HG02885 (cell line): ENCODE measurements around the gene ZNG1A.
"Not testable (repeated sequence)": the region's sequence is repeated elsewhere in the genome, so short reads cannot be mapped to it uniquely, and the experiment has no call there.

ENCODE experiments used
- ATAC-seq: cut with Tn5 transposase; IDR thresholded peaks from one replicate; pipeline ENCODE4 v1.9.1; 2021; ENCODE audit warnings: mild to moderate bottlenecking; ENCODE audit not compliant: unreplicated experiment, poor library complexity

ZNG1A gene

DNA sequence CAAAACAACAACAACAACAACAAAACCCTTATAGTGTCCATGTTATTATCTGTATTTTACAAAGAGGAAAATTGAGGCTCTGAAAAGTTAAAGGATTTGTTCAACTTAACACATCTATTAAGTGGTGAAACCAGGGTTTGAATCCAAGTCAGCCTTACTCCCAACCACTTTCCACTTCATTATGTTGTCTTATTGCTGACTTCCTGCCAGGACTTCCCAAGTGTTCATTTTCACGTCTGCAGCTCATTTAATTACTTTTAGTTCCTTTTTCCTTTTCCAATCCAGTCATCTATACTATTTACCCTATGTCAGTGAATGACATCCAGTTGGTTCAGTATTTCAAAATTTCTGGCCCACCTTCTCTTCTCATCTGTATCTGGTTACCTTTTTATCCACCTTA lies 20.7 kb upstream of the ZNG1A start:
- ATAC-seq, result not testable (repeated sequence)

DNA sequence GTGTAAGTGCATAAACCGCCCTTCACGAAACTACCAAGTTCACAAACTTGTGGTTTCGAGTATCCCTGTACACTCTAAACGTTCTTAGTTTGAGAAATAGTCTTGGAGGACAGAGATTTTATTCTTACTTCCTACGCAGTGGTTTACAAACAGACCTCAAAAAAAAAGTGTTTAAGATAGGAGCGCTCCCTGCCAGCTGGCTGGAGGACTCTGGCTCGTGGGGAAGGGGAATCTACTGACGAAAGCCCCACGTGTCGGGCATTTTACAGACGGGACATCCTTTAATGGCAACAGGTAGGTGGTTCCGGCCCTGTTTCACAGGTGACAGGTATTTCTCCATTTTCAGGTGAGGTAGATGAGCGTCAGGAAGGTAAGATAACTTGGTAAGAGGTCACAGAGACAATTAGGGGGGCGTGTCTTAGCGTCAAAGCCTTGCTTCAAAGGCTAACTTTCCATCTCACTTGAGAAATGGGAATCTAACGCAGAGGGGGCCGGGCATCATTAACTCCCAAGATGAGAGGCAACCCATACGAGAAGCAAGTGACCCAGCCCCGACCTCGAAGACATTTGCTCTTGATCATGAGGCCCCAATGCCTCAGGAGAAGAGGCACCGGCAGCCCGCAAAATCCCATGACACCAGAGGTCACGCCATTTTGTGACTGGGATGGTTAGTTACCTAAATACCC lies 573 bp downstream of the ZNG1A start:
- ATAC-seq, result not testable (repeated sequence)

DNA sequence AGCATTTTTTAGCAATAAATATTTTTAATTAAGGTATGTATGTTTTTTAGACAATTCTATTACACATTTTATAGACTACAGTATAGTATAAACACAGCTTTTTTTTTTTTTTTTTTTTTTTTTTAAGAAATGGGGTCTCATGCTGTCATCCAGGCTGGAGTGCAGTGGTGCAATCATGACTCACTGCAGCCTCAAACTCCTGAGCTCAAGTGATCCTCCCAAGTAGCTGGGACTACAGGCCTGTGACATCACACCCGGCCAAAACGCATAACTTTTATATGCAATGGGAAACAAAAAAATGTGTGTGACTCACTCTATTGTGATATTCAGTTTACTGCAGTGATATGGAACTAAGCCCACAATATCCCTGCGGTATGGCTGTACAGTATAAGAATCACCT lies 9.1 kb downstream of the ZNG1A start:
- ATAC-seq, result not testable (repeated sequence)

DNA sequence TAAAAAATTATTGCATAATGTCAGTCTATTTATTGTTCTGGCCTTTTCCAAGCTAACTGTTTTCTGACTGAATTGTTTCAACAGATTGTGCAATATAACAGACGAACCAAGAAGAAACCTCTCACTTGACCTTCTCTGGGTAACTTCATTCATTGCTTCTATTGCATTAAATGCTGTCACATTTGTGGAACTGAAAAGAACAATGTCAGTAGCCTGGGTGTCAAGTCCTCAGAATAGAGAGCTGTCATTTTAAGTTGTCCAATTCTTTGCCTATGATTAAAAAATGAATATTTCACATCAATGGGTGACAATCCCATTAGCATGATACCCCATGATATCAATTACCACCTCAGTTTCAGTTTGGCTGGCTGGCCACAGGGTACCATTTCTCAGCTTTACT lies 19.0 kb downstream of the ZNG1A start:
- not testable (repeated sequence) for ATAC-seq

DNA sequence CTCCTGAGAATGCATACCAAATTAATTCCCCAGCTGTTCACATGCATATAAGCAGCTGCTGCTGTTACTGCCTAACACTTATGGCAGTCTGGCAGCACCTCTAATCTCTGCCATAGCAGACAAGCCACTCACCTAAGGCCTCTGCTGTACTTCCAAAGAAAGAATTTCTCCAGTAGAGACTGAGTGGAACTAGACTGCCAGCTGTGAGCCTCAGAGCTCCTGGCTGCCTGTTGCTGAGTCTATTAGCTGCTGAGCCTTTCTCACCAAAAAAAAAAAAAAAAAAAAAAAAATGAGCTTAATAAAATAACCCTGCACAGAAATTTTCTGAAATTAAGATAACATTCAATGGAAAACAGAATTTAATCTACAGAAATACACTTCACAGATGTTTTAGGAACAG lies 27.7 kb downstream of the ZNG1A start:
- ATAC-seq, result not testable (repeated sequence)

GRCh38 chr9:139880-140279 lies 39.0 kb downstream of the ZNG1A start:
- ATAC-seq, result not testable (repeated sequence)

- not testable (repeated sequence) for ATAC-seq
These were observed 60.8 kb downstream of the ZNG1A start, which contains the start of gene FOXD4 for GRCh38 chr9:117995-118467. TSS of gene FOXD4 (minus strand) at chr9:118417. CDS start at chr9:118119, 298 bp downstream.

- not testable (repeated sequence) for ATAC-seq
These were observed 61.5 kb downstream of the ZNG1A start for GRCh38 chr9:117144-117994.

GRCh38 chr9:116239-117077 lies 62.4 kb downstream of the ZNG1A start:
- not testable (repeated sequence) for ATAC-seq

- ATAC-seq, result not testable (repeated sequence)
These were observed 63.8 kb downstream of the ZNG1A start for GRCh38 chr9:115118-115451.

DNA sequence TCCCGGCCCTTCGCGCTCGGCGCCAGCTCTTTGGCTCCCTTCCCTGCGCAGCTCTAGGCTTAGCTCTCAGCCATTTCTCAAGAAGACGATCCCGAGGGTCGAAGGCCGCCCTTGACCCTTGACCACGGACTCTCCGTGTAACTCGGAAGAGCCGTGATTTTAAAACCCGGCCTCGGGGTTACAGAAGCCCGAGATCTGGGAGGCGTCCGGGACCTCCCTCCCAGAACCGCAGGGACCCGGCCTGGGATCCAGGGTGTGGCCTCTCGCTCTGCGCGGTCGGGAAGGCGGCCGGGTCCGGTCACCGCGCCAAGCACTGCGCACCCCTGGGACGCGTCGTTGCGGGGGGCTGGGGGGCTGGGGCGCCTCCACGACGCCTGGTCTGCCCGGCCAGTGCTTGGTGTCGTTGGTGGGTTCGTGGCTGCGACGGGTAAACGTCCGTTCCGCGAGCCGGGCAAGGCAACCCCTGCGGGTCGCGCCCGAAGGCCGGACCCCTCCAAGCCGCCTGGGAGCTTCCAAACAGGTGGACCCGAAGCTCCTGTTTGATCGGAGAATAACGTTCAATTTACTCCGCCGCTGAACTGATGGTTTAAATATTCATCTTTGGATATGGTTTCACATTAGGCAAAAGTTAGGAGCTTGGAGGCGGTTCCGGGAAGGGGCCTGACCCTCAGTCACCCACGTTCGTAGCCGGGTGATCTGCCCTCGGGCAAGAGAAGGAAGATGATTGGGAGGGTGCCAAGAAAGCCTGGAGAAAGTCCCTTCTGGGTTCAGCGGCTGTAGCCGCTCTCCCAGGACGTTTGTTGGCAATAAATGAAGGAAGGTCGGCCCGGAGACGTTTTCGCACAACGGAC lies 64.4 kb downstream of the ZNG1A start:
- peak; percentile 10 for ATAC-seq

DNA sequence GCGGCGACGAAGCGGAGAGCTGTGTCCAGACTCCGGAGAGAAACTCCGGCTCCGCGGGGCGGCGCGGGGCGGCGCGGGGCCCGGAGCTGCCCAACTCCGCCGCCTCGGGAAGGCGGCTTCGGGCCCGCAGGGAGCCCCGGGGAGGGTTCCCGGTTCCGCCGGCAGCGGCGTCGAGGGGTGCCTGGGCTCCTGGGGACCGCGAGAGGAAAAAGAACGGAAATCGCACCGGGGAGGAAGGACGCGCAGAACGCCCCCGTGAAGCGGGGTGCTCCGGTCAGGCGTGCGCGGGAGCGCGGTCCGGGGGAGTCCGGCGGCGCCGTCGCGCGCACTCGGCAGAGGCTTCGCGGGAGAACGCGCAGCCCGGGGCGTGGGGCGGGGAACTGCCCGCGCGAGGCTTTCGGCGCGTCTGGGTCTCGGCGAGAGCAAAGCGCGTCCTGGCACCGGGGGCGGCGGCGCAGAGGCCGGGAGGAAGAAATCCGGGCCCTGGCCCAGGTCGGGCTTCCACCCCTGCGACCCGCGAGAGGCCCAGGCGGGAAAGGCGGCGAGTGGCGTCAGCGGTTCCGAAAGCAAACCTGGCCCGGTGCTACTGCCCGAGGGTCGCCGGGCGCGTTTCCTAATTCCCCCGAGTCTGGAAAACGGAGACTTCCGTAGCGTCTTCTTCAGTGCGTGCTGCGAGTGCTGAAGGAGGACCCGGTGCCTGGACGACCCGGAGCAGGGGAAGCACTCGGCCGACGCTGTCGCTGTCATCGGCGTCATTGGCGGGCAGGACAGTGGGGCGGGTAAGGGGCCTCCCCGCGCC lies 65.2 kb downstream of the ZNG1A start:
- peak; percentile 73 for ATAC-seq

GRCh38 chr9:112589-113467 lies 66.0 kb downstream of the ZNG1A start:
- ATAC-seq, result peak; percentile 15

DNA sequence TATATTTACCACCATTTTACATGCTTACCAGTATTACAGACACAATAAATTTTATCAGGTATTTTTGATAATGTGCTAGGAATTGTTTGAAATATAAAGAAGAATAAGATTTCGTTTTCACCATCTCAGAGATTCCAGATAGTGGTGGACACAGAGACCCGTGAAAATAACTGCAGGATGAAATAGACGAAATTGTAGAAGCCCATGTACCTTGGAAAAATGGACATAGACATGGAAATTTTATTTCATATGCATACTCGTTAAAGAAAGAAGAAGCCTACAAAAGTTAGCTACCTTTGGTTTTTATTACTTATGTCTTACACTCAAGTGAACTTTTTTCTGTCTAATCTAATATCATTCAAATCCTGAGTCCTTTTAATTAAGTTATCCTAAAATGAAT lies 68.2 kb downstream of the ZNG1A start:
- ATAC-seq, result not testable (repeated sequence)

DNA sequence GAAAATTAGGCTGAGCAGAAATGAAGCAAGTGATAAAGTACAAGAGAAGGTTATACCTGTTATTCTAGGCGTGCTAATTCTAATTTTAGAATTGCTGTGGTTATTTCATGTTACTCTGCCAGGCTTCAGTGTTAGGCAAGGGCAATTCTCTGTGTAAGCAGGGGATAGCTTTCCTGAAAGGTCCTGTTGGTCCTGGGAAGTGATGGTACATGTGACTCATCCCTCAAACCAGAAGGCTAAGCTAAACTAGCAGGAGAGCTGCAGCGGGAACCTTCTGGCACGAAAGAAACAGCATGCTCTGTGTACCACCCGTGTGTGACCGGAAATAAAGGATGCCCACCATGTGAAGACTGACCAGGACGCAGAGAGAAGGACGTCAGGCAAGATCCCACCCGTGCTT lies 69.3 kb downstream of the ZNG1A start:
- ATAC-seq, result not testable (repeated sequence)

- ATAC-seq, result not testable (repeated sequence)
These were observed 69.9 kb downstream of the ZNG1A start for GRCh38 chr9:108742-109495.

- ATAC-seq, result not testable (repeated sequence)
These were observed 72.9 kb downstream of the ZNG1A start for GRCh38 chr9:105991-106390.
